GM23338 (cell line): Measurements from ENCODE around the gene PRPF19. TPM values are rescaled to one million over a fixed set of nuclear protein-coding genes. Genes with fewer than 3 reads are reported as not detected.

Experiments used
- ATAC-seq: fragments of 200-7000 bp; cut with Tn5 transposase; 3 replicates; pipeline ENCODE4 v1.9.1; 2020
- DNase-seq: peaks from one replicate; pipeline ENCODE4 v3.0.0-alpha.2; 2015; ENCODE audit warnings: low spot score
- H2AFZ ChIP-seq: fragments of 200-600 bp; sonication (generic); 2 replicates; pipeline ENCODE4 v1.8.0; 2016; ENCODE audit warnings: antibody characterized with exemption, mild to moderate bottlenecking, moderate library complexity
- H3F3A ChIP-seq: fragments of 200-600 bp; sonication (generic); replicated peaks from 2 replicates; pipeline ENCODE4 v1.8.0; 2017; ENCODE audit warnings: antibody characterized with exemption, mixed run types, low read depth
- H3K27ac ChIP-seq: fragments of 200-600 bp; sonication (generic); 2 replicates; pipeline ENCODE4 v1.6.1; 2016; ENCODE audit warnings: low read depth
- H3K27me3 ChIP-seq: fragments of 200-600 bp; sonication (generic); 2 replicates; pipeline ENCODE4 v1.8.0; 2016; ENCODE audit warnings: mild to moderate bottlenecking, mixed run types, moderate library complexity; ENCODE audit not compliant: insufficient read depth
- H3K36me3 ChIP-seq: fragments of 200-600 bp; sonication (generic); 2 replicates; pipeline ENCODE4 v1.8.0; 2016; ENCODE audit warnings: mild to moderate bottlenecking; ENCODE audit not compliant: insufficient read depth
- H3K4me1 ChIP-seq: fragments of 200-600 bp; sonication (generic); 2 replicates; pipeline ENCODE4 v1.8.0; 2016; ENCODE audit warnings: mild to moderate bottlenecking, moderate library complexity; ENCODE audit not compliant: insufficient read depth
- H3K4me2 ChIP-seq: fragments of 200-600 bp; sonication (generic); 2 replicates; pipeline ENCODE4 v1.7.1; 2017; ENCODE audit warnings: mixed run types
- H3K4me3 ChIP-seq: fragments of 200-600 bp; sonication (generic); 2 replicates; pipeline ENCODE4 v1.6.1; 2016; ENCODE audit warnings: mixed run types
- H3K79me2 ChIP-seq: fragments of 200-600 bp; sonication (generic); replicated peaks from 2 replicates; pipeline ENCODE4 v1.8.0; 2017; ENCODE audit warnings: mild to moderate bottlenecking; ENCODE audit not compliant: insufficient read depth
- H3K9me2 ChIP-seq: fragments of 200-600 bp; sonication (generic); 2 replicates; pipeline ENCODE4 v1.8.0; 2017; ENCODE audit not compliant: insufficient read depth
- H4K20me1 ChIP-seq: fragments of 200-600 bp; sonication (generic); replicated peaks from 2 replicates; pipeline ENCODE4 v1.8.0; 2017; ENCODE audit warnings: mild to moderate bottlenecking; ENCODE audit not compliant: insufficient read depth
- H3K27ac Mint-ChIP-seq: 2 replicates; pipeline ENCODE4 v1.8.0; 2020; ENCODE audit warnings: inconsistent platforms, mild to moderate bottlenecking, moderate library complexity, mixed read lengths
- H3K27me3 Mint-ChIP-seq: 3 replicates; pipeline ENCODE4 v1.8.0; 2022; ENCODE audit warnings: low read depth, mild to moderate bottlenecking, moderate library complexity, mixed read lengths, inconsistent platforms; ENCODE audit not compliant: insufficient read depth, poor library complexity
- H3K36me3 Mint-ChIP-seq: 3 replicates; pipeline ENCODE4 v1.8.0; 2021; ENCODE audit warnings: low read depth, mild to moderate bottlenecking, inconsistent platforms, moderate library complexity, mixed read lengths
- H3K4me1 Mint-ChIP-seq: 3 replicates; pipeline ENCODE4 v1.8.0; 2020; ENCODE audit warnings: mild to moderate bottlenecking, inconsistent platforms, mixed read lengths
- H3K4me3 Mint-ChIP-seq: 3 replicates; pipeline ENCODE4 v1.8.0; 2021; ENCODE audit warnings: moderate library complexity, mild to moderate bottlenecking, inconsistent platforms, mixed read lengths
- H3K9me3 Mint-ChIP-seq: 3 replicates; pipeline ENCODE4 v1.8.0; 2020; ENCODE audit warnings: moderate library complexity, mild to moderate bottlenecking, inconsistent platforms, mixed read lengths
- CREB1 ChIP-seq: fragments of 250-450 bp; sonication (Bioruptor Pico); IDR thresholded peaks from 2 replicates; pipeline ENCODE4 v1.5.0; 2020; ENCODE audit warnings: low read depth, mild to moderate bottlenecking, moderate library complexity
- EZH2 ChIP-seq: fragments of 200-600 bp; sonication (generic); IDR thresholded peaks from one replicate; pipeline ENCODE4 v1.8.0; 2017; ENCODE audit warnings: antibody characterized with exemption, mild to moderate bottlenecking, low read depth; ENCODE audit not compliant: unreplicated experiment
- EZH2phosphoT487 ChIP-seq: fragments of 200-600 bp; sonication (generic); IDR thresholded peaks from one replicate; pipeline ENCODE4 v1.8.1; 2018; ENCODE audit warnings: antibody characterized with exemption; ENCODE audit not compliant: unreplicated experiment
- JUNB ChIP-seq: IDR thresholded peaks from one replicate; pipeline ENCODE4 v1.6.1; 2016; ENCODE audit warnings: antibody characterized with exemption; ENCODE audit not compliant: unreplicated experiment
- NANOG ChIP-seq: IDR thresholded peaks from 2 replicates; pipeline ENCODE4 v1.6.1; 2016; ENCODE audit warnings: antibody characterized with exemption, borderline replicate concordance
- POLR2AphosphoS5 ChIP-seq: IDR thresholded peaks from 2 replicates; pipeline ENCODE4 v1.6.1; 2016; ENCODE audit warnings: antibody characterized with exemption, low read depth
- STAT1 ChIP-seq: IDR thresholded peaks from one replicate; pipeline ENCODE4 v1.6.1; 2016; ENCODE audit warnings: antibody characterized with exemption; ENCODE audit not compliant: unreplicated experiment
- ZNF114 ChIP-seq: fragments of 250-450 bp; sonication (Bioruptor Pico); IDR thresholded peaks from 2 replicates; pipeline ENCODE4 v1.5.0; 2020; ENCODE audit warnings: mild to moderate bottlenecking, moderate library complexity
- ZNF331 ChIP-seq: fragments of 250-450 bp; sonication (Bioruptor Pico); IDR thresholded peaks from 2 replicates; pipeline ENCODE4 v1.5.0; 2020; ENCODE audit warnings: low read depth, mild to moderate bottlenecking, moderate library complexity
- polyA plus RNA-seq: library from polyadenylated mRNA; unstranded; fragments of >200 nt; fragmentation: Nextera tagmentation; extraction: Ambion mirVana; gene quantifications from 2 replicates; pipeline ENCODE4 v1.2.1, GENCODE V29; 2016
- total RNA-seq: library from RNA; depleted of rRNA; stranded (reverse); fragments of >200 nt; shearing (Covaris generic); gene quantifications from 2 replicates; pipeline ENCODE4 v1.2.3, GENCODE V29; 2014
- TF ChIP-seq, protein P1 (sequence below): IDR thresholded peaks from 2 replicates; pipeline ENCODE4 v1.6.1; 2016; ENCODE audit warnings: antibody characterized with exemption
- TF ChIP-seq, protein P2 (sequence below): IDR thresholded peaks from one replicate; pipeline ENCODE4 v1.6.1; 2018; ENCODE audit warnings: antibody characterized with exemption; ENCODE audit not compliant: unreplicated experiment
- TF ChIP-seq, protein P3 (sequence below), 2 experiments: fragments of 200-600 bp in 1 of 2; sonication (generic) in 1 of 2; conservative IDR thresholded peaks; 2 replicates each; pipeline versions ENCODE4 v1.5.1 to v1.6.1; 2016 to 2017; ENCODE audit warnings: antibody characterized with exemption in 2 of 2, low read depth in 2 of 2, mild to moderate bottlenecking in 2 of 2, moderate library complexity in 1 of 2

The PRPF19 gene
- total and polyA plus RNA-seq, 2 experiments from 2014 or later: 153 to 161 TPM

DNA sequence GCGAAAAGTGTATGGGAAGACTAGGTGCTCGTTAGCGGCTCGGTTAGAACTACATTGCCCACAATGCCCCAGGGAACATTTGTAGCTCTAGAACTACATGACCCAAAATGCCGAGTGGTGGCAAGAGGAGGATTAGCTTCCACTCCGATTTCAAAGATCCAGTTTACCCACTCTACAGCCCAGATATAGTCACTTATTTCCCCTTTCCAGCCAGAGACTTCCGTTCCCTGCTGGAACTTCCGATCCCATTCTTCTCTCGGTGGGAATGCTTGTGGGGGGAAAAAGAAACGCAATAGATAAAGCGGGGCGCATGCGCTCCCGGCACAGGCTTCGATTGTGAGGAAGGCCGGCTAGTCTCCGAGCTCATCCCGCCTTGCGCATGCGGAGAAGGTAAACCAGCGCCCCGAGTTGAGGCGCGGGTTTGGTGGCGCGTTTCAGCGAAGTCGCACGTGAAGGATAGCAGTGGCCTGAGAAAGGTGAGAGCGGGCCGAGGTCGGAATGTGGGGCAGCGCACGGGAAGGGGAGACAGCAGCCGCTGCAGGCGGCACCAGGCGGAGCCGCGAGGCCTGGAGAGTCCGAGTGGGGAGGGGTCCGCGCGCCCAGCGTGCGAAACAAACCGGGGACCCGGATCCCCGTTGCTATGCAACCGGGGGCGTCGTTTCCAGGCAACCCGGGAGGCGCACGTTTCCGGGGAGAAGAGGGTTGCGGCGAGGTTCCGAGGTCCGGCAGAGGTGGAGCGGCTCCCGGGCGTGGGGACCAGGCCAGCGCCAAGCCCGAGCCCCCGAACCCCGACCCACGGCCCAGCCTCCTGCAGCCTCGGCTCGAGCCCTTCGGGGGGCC lies 7.6 kb upstream of the PRPF19 start, which contains the start of gene TMEM109:
Gene TMEM109, plus strand, starts transcription at position 366 of the 840 bp plus-strand sequence. CDS start 5,536 bp downstream, outside the sequence.
- peak within 1 kb of the TSS; percentile 88 for H3K4me2 ChIP-seq
- H3K9me3 Mint-ChIP-seq: no peaks in the 10 kb centered on the region; the same call in 2 of the 3 replicates
- H3K4me1 ChIP-seq: peaks cover 29% of the 10 kb centered on the region
- peak; percentile 93 for DNase-seq
- ATAC-seq: peak; percentile 72
- peak within 1 kb of the TSS; percentile 91 for H3K4me3 Mint-ChIP-seq
- peak within 1 kb of the TSS; percentile 93 for H3K27ac Mint-ChIP-seq
- H3F3A ChIP-seq: 0 out of 2 replicates have a peak, but pooled peaks cover 6% of the 10 kb centered on the region
- H3K9me2 ChIP-seq: no peaks in the 10 kb centered on the region
- peaks cover 5% of the 10 kb centered on the region; the same call in 2 of the 3 replicates for H3K36me3 Mint-ChIP-seq
- peaks cover 4% of the 10 kb centered on the region for H3K27me3 Mint-ChIP-seq
- peaks cover 38% of the 10 kb centered on the region for H3K4me1 Mint-ChIP-seq
- H3K4me3 ChIP-seq: peak within 1 kb of the TSS; percentile 56
- H3K27me3 ChIP-seq: no peaks in the 10 kb centered on the region
- 0 out of 2 replicates have a peak, but pooled peaks cover 4% of the 10 kb centered on the region for H4K20me1 ChIP-seq
- peak within 1 kb of the TSS; percentile 94 for H3K27ac ChIP-seq
- H3K36me3 ChIP-seq: no peaks in the 10 kb centered on the region
- TF ChIP-seq, protein P1, sequence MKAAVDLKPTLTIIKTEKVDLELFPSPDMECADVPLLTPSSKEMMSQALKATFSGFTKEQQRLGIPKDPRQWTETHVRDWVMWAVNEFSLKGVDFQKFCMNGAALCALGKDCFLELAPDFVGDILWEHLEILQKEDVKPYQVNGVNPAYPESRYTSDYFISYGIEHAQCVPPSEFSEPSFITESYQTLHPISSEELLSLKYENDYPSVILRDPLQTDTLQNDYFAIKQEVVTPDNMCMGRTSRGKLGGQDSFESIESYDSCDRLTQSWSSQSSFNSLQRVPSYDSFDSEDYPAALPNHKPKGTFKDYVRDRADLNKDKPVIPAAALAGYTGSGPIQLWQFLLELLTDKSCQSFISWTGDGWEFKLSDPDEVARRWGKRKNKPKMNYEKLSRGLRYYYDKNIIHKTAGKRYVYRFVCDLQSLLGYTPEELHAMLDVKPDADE: peak; percentile 97
- TF ChIP-seq CREB1: peak; percentile 26; the same call in 1 of the 2 replicates
- TF ChIP-seq NANOG: no peak
- TF ChIP-seq STAT1: no peak
- no peak for TF ChIP-seq ZNF114 (CRISPR knock-in tag)
- no peak for TF ChIP-seq JUNB
- TF ChIP-seq POLR2AphosphoS5: peak; percentile 57; the same call in 1 of the 2 replicates
- H3K79me2 ChIP-seq: peaks cover 23% of the 10 kb centered on the region
- H2AFZ ChIP-seq: peak within 1 kb of the TSS; percentile 92

DNA sequence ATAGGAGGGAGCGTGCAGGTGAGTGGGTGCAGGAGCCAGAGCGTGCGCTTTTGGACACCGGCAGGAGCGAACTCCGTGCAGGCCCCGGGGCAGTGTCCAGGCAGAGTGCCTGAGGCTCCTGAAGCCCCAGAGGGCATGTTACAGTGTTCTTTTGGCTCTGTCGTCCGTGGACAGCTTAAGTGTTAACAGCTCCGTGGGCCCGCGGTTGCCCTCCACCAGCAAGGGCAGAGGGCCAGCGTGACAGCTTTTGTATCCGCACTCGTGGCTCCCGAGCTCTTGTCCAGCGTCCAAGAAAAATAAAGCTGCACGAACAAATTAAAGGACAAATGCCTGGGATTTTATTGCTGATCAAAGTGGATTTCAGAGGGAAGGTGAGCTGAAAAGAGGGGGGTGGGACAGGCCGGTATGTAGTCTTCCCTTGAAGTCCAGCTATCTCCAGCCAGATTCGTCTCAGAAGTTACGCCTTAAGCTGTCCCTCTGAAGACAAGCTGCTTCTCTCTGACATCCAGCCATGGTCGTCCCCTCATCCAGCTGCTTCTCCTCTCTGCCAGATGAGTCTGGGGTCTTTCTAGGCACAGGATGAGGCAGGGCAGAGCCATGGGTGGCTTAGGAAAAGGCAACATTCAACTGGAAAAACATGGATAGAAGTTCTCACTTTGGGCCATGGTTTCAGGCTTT lies 6.6 kb upstream of the PRPF19 start:
- 0 out of 2 replicates have a peak, but pooled peaks cover 6% of the 10 kb centered on the region for H3F3A ChIP-seq
- Mint-ChIP-seq H3K4me1 (peaks cover 35% of the 10 kb centered on the region), H3K36me3 (peaks cover 5% of the 10 kb centered on the region; the same call in 2 of the 3 replicates), H3K27me3 (peaks cover 4% of the 10 kb centered on the region), H3K4me3 (peak overlapping the region; percentile 91), H3K27ac (peak overlapping the region; percentile 93; the same call in 1 of the 2 replicates), H3K9me3 (no peaks in the 10 kb centered on the region; the same call in 2 of the 3 replicates)
- no peak for ATAC-seq
- 0 out of 2 replicates have a peak, but pooled peaks cover 4% of the 10 kb centered on the region for H4K20me1 ChIP-seq
- peaks cover 24% of the 10 kb centered on the region for H3K4me1 ChIP-seq
- peak overlapping the region; percentile 92 for H2AFZ ChIP-seq
- H3K27ac ChIP-seq: peak overlapping the region; percentile 94; the same call in 1 of the 2 replicates
- H3K27me3 ChIP-seq: no peaks in the 10 kb centered on the region
- H3K79me2 ChIP-seq: peaks cover 13% of the 10 kb centered on the region
- no peak for DNase-seq
- H3K4me3 ChIP-seq: peak overlapping the region; percentile 56
- no peaks in the 10 kb centered on the region for H3K9me2 ChIP-seq
- H3K4me2 ChIP-seq: peak overlapping the region; percentile 88
- H3K36me3 ChIP-seq: no peaks in the 10 kb centered on the region
- TF ChIP-seq, protein P1: no peak
- TF ChIP-seq ZNF331 (CRISPR knock-in tag) (no peak), STAT1 (no peak), ZNF114 (CRISPR knock-in tag) (no peak), EZH2phosphoT487 (no peak), EZH2 (no peak), CREB1 (no peak), POLR2AphosphoS5 (no peak), JUNB (no peak)
- TF ChIP-seq, protein P2, sequence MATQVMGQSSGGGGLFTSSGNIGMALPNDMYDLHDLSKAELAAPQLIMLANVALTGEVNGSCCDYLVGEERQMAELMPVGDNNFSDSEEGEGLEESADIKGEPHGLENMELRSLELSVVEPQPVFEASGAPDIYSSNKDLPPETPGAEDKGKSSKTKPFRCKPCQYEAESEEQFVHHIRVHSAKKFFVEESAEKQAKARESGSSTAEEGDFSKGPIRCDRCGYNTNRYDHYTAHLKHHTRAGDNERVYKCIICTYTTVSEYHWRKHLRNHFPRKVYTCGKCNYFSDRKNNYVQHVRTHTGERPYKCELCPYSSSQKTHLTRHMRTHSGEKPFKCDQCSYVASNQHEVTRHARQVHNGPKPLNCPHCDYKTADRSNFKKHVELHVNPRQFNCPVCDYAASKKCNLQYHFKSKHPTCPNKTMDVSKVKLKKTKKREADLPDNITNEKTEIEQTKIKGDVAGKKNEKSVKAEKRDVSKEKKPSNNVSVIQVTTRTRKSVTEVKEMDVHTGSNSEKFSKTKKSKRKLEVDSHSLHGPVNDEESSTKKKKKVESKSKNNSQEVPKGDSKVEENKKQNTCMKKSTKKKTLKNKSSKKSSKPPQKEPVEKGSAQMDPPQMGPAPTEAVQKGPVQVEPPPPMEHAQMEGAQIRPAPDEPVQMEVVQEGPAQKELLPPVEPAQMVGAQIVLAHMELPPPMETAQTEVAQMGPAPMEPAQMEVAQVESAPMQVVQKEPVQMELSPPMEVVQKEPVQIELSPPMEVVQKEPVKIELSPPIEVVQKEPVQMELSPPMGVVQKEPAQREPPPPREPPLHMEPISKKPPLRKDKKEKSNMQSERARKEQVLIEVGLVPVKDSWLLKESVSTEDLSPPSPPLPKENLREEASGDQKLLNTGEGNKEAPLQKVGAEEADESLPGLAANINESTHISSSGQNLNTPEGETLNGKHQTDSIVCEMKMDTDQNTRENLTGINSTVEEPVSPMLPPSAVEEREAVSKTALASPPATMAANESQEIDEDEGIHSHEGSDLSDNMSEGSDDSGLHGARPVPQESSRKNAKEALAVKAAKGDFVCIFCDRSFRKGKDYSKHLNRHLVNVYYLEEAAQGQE: no peak
- TF ChIP-seq, protein P3, sequence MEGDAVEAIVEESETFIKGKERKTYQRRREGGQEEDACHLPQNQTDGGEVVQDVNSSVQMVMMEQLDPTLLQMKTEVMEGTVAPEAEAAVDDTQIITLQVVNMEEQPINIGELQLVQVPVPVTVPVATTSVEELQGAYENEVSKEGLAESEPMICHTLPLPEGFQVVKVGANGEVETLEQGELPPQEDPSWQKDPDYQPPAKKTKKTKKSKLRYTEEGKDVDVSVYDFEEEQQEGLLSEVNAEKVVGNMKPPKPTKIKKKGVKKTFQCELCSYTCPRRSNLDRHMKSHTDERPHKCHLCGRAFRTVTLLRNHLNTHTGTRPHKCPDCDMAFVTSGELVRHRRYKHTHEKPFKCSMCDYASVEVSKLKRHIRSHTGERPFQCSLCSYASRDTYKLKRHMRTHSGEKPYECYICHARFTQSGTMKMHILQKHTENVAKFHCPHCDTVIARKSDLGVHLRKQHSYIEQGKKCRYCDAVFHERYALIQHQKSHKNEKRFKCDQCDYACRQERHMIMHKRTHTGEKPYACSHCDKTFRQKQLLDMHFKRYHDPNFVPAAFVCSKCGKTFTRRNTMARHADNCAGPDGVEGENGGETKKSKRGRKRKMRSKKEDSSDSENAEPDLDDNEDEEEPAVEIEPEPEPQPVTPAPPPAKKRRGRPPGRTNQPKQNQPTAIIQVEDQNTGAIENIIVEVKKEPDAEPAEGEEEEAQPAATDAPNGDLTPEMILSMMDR (conservative IDR thresholded peaks at IDR 0.05; ENCODE audit: low read depth in 2 of 2): no peak
